ENCODE results near the gene ADARB2. TPM values are rescaled to one million over a fixed set of nuclear protein-coding genes. Genes with fewer than 3 reads are reported as not detected.
"Not testable (repeated sequence)": the region's sequence is repeated elsewhere in the genome, so short reads cannot be mapped to it uniquely, and the experiment has no call there.

ADARB2 gene
- total and polyA plus RNA-seq, 4 donors, result 0.55 to 0.70 (median 0.59) TPM; not detected in 1

DNA sequence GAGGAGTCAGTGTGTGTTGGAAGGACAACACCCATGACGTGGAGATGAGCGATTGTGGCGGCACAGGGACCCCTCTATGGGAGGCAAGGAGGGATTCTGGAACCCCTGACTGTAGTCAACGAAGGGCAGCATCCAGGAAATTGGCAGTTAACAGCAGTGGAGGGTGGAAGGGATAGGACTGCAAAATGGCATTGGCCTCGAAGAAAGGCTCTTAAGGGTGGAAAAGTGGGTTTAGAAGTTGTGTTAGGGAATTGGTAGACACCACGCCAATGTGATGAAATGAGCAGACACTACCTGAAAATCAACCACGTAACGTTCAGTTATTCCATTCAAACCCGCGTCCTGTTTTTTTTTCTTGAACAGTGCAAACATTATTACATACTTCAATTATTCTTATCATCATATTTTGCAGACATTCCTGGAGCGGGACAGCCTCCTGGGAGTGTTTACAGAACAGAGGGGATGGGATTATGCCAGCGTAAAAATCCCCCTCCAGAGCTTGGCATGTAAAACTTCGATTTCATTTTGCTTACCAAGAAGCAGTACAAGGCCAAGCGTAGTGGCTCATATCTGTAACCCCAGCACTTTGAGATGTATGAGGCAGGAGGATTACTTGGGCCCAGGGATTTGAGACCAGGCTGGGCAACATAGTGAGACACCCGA, 409.0 kb downstream of the ADARB2 start (continued):
- TF ChIP-seq, protein P1, sequence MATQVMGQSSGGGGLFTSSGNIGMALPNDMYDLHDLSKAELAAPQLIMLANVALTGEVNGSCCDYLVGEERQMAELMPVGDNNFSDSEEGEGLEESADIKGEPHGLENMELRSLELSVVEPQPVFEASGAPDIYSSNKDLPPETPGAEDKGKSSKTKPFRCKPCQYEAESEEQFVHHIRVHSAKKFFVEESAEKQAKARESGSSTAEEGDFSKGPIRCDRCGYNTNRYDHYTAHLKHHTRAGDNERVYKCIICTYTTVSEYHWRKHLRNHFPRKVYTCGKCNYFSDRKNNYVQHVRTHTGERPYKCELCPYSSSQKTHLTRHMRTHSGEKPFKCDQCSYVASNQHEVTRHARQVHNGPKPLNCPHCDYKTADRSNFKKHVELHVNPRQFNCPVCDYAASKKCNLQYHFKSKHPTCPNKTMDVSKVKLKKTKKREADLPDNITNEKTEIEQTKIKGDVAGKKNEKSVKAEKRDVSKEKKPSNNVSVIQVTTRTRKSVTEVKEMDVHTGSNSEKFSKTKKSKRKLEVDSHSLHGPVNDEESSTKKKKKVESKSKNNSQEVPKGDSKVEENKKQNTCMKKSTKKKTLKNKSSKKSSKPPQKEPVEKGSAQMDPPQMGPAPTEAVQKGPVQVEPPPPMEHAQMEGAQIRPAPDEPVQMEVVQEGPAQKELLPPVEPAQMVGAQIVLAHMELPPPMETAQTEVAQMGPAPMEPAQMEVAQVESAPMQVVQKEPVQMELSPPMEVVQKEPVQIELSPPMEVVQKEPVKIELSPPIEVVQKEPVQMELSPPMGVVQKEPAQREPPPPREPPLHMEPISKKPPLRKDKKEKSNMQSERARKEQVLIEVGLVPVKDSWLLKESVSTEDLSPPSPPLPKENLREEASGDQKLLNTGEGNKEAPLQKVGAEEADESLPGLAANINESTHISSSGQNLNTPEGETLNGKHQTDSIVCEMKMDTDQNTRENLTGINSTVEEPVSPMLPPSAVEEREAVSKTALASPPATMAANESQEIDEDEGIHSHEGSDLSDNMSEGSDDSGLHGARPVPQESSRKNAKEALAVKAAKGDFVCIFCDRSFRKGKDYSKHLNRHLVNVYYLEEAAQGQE (IDR thresholded peaks at IDR 0.05), result no peak
- TF ChIP-seq YY1 (IDR thresholded peaks at IDR 0.05), result no peak
- TF ChIP-seq, protein P2, sequence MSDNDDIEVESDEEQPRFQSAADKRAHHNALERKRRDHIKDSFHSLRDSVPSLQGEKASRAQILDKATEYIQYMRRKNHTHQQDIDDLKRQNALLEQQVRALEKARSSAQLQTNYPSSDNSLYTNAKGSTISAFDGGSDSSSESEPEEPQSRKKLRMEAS (IDR thresholded peaks at IDR 0.05), result no peak
- no peak for TF ChIP-seq RXRA (IDR thresholded peaks at IDR 0.05)
- TF ChIP-seq, protein P3, sequence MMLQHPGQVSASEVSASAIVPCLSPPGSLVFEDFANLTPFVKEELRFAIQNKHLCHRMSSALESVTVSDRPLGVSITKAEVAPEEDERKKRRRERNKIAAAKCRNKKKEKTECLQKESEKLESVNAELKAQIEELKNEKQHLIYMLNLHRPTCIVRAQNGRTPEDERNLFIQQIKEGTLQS (IDR thresholded peaks at IDR 0.05), result no peak

DNA sequence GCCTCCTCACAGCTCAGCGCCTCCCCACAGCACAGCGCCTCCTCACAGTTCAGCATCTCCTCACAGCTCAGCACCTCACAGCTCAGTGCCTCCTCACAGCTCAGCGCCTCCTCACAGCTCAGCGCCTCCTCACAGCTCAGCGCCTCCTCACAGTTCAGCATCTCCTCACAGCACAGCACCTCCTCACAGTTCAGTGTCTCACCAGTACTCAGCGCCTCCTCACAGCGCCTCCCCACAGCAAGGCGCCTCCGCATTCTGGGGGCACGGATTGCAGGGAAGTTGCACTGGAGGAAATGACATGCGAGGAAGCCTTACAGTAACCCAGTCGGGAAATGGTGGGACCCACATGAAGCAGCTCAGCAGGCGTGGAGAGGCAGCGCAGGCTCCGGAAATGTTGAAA, 409.6 kb downstream of the ADARB2 start:
- H3K4me3 ChIP-seq (ENCODE audit: low read depth in 1 of 3, low read length in 3 of 3), result no peak overlapping the region
- TF ChIP-seq, protein P3 (IDR thresholded peaks at IDR 0.05), result no peak
- TF ChIP-seq, protein P4, sequence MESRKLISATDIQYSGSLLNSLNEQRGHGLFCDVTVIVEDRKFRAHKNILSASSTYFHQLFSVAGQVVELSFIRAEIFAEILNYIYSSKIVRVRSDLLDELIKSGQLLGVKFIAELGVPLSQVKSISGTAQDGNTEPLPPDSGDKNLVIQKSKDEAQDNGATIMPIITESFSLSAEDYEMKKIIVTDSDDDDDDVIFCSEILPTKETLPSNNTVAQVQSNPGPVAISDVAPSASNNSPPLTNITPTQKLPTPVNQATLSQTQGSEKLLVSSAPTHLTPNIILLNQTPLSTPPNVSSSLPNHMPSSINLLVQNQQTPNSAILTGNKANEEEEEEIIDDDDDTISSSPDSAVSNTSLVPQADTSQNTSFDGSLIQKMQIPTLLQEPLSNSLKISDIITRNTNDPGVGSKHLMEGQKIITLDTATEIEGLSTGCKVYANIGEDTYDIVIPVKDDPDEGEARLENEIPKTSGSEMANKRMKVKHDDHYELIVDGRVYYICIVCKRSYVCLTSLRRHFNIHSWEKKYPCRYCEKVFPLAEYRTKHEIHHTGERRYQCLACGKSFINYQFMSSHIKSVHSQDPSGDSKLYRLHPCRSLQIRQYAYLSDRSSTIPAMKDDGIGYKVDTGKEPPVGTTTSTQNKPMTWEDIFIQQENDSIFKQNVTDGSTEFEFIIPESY (IDR thresholded peaks at IDR 0.05), result no peak
- TF ChIP-seq SP1 (IDR thresholded peaks at IDR 0.05) (no peak), NR2F2 (IDR thresholded peaks at IDR 0.05) (no peak), FOXA2 (IDR thresholded peaks at IDR 0.05) (no peak), EGR1 (IDR thresholded peaks at IDR 0.05; ENCODE audit: low read depth in 2 of 2) (no peak), HNF4A (conservative IDR thresholded peaks at IDR 0.05) (no peak)
- TF ChIP-seq, protein P2 (IDR thresholded peaks at IDR 0.05), result no peak
- WGBS, result 90% methylated on average over 15 of the region's 15 CpGs
- H3K27me3 ChIP-seq (ENCODE audit: control insufficient read depth in 4 of 4, insufficient read depth in 4 of 4, low read length in 3 of 4), result no peaks in the 10 kb centered on the region
- no peak overlapping the region for H3K27ac ChIP-seq (ENCODE audit: low read depth in 1 of 2, low read length in 2 of 2)
- H3K4me1 ChIP-seq (ENCODE audit: control insufficient read depth in 4 of 4, insufficient read depth in 4 of 4, low read length in 3 of 4), result no peaks in the 10 kb centered on the region
- no peak for DNase-seq (ENCODE audit: low spot score)
- no peak overlapping the region for H3K9ac ChIP-seq (ENCODE audit: low read depth in 1 of 2, low read length in 2 of 2)
- H3K36me3 ChIP-seq (ENCODE audit: control insufficient read depth in 4 of 4, insufficient read depth in 3 of 4, low read depth in 1 of 4, low read length in 3 of 4), result no peaks in the 10 kb centered on the region
- H3K9me3 ChIP-seq (ENCODE audit: control insufficient read depth in 4 of 4, low read length in 3 of 4), result peaks cover 0 to 1% (median 0%) of the 10 kb centered on the region in 4 donors

DNA sequence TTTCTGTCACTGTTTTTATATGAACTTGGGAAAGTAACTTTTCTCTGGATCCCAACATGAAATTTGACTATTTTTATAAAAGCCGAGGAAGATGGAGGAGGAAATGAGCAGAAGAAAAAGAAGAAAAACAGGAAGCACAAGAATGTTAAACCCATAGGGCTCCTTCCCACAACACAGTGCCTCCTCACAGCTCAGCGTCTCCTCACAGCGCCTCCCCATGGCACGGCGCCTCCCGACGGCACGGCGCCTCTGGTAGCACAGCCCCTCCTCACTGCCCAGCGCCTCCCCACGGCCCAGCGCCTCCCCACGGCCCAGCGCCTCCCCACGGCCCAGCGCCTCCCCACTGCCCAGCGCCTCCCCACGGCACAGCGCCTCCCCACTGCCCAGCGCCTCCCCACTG, 410.8 kb downstream of the ADARB2 start:
- not testable (repeated sequence) for DNase-seq (ENCODE audit: low spot score); H3K4me1 ChIP-seq (ENCODE audit: control insufficient read depth in 4 of 4, insufficient read depth in 4 of 4, low read length in 3 of 4); H3K4me3 ChIP-seq (ENCODE audit: low read depth in 1 of 3, low read length in 3 of 3); H3K9ac ChIP-seq (ENCODE audit: low read depth in 1 of 2, low read length in 2 of 2); H3K36me3 ChIP-seq (ENCODE audit: control insufficient read depth in 4 of 4, insufficient read depth in 3 of 4, low read depth in 1 of 4, low read length in 3 of 4); H3K27me3 ChIP-seq (ENCODE audit: control insufficient read depth in 4 of 4, insufficient read depth in 4 of 4, low read length in 3 of 4); H3K9me3 ChIP-seq (ENCODE audit: control insufficient read depth in 4 of 4, low read length in 3 of 4); H3K27ac ChIP-seq (ENCODE audit: low read depth in 1 of 2, low read length in 2 of 2)
- 88% methylated on average over 20 of the region's 20 CpGs for WGBS
